ENCODE measurements around the gene MAP3K15.

DNA sequence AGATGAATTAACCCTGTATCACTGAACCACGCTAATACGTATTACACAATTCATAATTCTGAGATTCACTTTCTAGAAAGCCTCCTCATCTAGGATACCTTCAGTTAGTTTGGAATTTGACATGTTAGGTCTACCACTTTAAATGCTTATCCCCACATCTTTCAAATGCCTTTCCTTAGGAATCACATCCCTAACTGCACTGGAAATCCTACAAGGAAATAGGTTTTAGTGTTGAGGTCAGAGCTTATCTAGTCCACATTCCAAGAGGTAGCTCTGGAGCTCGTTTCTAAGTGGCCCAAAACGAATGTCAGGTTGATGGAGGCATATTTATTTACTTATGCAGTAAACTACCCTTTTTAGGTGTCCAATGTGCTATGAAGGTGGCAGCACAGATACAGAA lies 153.6 kb downstream of the MAP3K15 start:
- TF ChIP-seq, protein P1, sequence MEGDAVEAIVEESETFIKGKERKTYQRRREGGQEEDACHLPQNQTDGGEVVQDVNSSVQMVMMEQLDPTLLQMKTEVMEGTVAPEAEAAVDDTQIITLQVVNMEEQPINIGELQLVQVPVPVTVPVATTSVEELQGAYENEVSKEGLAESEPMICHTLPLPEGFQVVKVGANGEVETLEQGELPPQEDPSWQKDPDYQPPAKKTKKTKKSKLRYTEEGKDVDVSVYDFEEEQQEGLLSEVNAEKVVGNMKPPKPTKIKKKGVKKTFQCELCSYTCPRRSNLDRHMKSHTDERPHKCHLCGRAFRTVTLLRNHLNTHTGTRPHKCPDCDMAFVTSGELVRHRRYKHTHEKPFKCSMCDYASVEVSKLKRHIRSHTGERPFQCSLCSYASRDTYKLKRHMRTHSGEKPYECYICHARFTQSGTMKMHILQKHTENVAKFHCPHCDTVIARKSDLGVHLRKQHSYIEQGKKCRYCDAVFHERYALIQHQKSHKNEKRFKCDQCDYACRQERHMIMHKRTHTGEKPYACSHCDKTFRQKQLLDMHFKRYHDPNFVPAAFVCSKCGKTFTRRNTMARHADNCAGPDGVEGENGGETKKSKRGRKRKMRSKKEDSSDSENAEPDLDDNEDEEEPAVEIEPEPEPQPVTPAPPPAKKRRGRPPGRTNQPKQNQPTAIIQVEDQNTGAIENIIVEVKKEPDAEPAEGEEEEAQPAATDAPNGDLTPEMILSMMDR (IDR thresholded peaks at IDR 0.05): no peak
- TF ChIP-seq POLR2A (IDR thresholded peaks at IDR 0.05): no peak

Measured in body of pancreas (tissue), 4 donors.